Myocyte (in vitro differentiated cells): ENCODE data around the gene ALDH8A1. TPM values are rescaled to one million over a fixed set of nuclear protein-coding genes. Genes with fewer than 3 reads are reported as not detected.

Source experiments
- DNase-seq: peaks from one replicate; pipeline ENCODE4 v3.0.0-alpha.2; 2012; ENCODE audit warnings: low read depth
- polyA plus RNA-seq: library from polyadenylated mRNA; unstranded; fragments of >200 nt; gene quantifications from one replicate; pipeline ENCODE4 v1.2.1, GENCODE V29; 2012; ENCODE audit warnings: missing spikeins
- total RNA-seq: library from RNA; depleted of rRNA; stranded (reverse); fragments of >200 nt; gene quantifications from 2 replicates; pipeline ENCODE4 v1.2.3, GENCODE V29; 2014

The ALDH8A1 gene, protein sequence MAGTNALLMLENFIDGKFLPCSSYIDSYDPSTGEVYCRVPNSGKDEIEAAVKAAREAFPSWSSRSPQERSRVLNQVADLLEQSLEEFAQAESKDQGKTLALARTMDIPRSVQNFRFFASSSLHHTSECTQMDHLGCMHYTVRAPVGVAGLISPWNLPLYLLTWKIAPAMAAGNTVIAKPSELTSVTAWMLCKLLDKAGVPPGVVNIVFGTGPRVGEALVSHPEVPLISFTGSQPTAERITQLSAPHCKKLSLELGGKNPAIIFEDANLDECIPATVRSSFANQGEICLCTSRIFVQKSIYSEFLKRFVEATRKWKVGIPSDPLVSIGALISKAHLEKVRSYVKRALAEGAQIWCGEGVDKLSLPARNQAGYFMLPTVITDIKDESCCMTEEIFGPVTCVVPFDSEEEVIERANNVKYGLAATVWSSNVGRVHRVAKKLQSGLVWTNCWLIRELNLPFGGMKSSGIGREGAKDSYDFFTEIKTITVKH
- 2.1 TPM in 1 of 2 replicates, not detected in the other for total RNA-seq
- 0.38 TPM for polyA plus RNA-seq

DNA sequence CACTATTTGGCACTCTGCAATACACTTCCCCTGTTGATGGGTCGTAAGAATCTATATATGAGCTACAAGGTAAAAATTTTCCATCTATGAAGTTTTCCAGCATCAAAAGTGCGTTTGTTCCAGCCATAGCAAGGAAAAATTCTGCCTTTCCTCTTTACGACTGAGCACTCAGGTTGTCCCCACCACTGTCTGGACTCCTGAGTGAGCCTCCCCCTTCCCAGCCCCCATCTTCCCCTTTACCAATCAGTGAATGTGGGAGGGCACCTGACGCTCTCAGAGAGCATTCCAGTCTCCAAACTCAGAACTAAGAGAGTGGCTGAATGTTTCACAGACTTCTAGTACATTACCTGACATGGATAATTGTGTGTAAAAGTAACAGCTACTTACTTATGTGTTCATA, at the start of gene ALDH8A1:
Gene ALDH8A1, minus strand, starts transcription at position 175 of the 400 bp plus-strand sequence. Its CDS starts 48 bp downstream, at position 127.
- DNase-seq: no peak

DNA sequence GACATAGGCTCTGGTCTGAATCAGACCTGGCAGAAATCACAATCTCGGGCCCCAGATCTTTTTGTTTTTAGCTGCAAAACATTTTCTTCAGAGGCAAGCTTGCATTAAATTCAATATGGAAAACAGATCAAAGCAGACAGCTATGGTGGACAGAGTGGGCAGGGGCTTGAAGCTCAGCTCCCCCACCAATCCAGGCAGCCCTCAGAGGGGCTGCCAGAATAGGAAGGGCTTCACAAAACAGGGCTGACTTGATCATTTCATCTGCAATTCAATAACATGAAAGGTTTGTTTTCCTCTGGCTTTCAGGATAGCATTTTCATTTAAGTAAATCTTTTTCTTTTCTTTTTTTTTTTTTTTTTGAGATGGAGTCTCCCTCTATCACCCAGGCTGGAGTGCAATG, 49.2 kb upstream of the ALDH8A1 start:
- DNase-seq: no peak

DNA sequence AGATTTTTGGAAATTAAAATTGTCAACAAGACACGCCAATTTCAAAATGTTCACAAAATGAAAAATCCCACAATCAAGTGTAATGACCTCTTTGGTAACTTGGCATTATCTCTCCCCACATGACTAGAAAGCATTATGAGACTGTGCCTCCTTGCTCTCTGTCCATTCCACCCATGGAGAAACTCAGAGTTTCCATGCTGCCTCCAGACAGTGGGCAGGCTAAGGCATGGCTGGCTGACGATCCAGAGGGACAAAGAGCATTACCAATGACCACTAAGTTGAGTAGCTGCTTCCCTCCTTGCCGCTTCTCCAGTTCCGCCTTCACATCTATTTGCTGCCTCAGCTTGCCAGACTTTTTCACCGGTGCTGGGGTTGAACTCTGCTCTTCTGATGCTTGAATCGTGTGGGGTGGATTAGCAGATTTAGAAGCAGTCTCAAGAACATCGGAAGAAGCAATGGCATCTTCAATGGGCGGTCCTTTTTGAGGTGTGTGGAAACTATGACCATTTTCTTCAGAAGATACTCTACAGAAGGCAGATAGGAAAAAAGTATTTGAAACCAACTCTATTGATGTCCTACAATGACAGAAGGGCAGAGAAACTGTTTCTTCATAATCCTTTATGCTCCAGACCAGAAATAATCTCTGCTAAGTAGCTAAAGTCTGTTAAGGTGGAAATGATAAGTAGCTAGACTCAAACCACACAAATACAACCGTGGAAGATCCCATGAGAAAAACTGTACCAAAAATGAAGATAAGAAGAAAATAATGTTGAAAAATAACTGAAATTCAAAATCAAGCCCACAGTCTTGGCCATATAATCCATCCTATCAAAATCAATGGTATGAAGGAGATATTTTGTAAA, 47.5 kb upstream of the ALDH8A1 start:
- no peak for DNase-seq

DNA sequence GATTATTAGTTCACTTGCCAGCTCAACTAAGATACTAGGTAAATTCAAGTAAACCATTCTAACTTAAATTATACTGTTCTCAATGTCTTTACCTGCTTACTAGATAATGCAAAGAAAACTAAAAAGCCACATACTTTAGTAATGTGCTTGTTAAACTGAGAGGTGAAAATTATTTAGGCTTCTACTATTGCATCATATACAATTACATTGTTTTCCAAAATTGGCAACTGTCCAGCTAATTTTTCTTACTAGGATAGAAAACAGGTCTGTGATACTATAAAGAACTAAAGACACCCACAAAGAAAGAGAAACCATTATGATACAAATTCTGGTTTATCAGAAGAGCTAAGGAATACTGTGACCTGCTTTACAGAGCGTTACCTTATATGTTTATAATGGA, 45.6 kb upstream of the ALDH8A1 start:
- no peak for DNase-seq

DNA sequence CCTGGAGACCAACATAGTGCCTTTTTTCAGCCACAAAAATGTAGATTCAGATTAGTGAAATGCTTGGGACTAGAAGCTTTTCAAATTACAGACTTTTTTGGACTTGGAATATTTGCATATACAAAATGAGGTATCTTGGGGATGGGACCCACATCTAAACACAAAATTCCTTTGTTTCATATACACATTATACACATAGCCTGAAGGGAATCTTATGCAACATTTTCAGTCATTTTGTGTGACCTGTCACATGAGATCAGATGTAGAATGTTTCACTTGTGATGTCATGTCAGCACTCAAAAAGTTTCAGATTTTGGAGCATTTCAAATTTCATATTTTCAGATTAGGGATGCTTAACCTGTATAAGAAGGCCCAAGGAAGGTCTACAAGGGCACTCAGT, 44.5 kb upstream of the ALDH8A1 start:
- no peak for DNase-seq

DNA sequence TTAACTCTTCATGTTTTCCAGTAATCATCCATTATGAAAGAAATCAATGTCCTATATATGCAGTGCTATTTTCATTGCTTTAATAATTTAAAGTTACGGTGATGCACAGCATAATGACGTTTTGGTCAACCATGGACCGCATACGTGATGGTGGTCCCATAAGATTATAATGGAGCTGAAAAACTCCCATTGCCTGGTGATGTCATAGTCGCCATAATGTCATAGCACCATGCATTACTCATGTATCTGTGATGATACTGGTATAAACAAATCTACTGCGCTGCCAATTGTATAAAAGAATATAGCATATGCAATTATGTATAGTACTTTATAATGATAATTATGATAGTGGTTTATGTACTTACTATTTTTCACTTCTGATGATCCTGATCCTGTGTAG, 42.3 kb upstream of the ALDH8A1 start:
- no peak for DNase-seq

DNA sequence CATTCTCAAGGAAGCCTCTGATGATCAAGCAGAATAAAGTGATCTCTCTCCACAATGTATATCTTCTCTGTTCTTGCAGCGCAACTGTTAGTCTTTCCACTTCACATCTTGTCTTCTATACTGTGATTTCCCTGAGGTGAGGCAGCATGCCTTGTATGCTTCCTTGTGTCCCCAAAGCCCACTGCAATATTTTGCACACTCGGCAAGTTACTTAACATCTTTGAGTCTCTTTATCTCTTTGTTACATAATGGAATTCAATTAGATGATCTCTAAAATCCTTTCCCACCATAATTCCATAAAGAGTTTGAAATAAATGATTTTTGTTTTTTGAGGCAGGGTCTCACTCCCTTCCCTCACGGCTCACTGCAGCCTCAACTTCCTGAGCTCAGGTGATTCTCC, 40.4 kb upstream of the ALDH8A1 start:
- no peak for DNase-seq

DNA sequence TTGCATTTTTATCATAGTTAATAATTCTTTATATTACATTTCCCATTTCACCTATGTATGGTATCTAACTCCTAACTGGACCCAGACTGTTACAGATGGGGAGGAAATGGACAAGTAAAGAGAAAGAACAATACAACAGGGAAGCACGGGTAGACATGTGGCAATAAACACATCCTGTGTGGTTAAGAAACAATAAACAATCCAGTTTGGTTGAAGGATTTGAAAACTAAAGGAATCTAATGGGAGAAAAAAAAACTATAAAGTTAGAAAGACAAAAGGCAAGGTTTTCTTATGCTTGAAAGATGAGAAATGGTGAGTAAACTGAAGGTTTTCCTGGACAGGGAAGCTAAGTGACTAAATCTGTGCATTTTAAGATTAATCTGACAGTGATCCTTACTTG, 34.9 kb upstream of the ALDH8A1 start:
- no peak for DNase-seq

DNA sequence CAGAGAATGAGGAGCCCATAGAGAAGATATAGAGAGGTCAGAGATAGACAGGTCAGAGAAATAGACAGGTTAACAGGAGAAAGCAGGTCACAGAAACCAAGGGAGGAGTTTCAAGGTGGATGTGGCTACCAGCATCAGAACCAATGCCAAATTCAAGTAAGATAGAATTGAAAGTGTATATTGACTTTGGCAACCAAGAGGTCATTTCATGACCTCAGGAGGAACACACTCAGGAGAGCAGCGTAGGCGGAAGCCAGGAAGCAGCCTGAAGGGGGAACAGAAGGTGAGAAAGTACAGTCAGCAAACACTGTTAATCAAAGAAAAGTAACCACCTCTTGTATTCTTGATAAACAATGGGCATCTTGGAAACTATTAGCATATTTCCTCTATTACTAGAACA, 33.9 kb upstream of the ALDH8A1 start:
- DNase-seq: no peak

DNA sequence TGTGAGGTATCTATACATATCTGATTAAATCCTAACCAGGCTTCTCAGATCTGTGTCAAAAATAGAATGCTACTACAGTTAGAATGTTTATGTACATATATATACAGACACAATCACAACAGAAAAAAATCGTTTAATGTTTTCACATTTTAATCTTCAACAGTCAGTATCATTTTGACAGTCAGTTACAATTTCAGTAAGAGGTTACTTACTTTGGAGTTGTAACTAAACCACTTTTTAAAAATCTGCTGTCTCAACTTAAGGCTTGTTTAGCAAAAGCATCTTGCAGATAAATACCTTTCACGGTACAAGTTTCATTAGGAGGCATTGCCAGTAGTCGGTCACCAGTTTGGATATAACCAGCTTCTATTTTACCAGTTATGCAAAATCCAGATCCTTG, 32.3 kb upstream of the ALDH8A1 start:
- DNase-seq: no peak

DNA sequence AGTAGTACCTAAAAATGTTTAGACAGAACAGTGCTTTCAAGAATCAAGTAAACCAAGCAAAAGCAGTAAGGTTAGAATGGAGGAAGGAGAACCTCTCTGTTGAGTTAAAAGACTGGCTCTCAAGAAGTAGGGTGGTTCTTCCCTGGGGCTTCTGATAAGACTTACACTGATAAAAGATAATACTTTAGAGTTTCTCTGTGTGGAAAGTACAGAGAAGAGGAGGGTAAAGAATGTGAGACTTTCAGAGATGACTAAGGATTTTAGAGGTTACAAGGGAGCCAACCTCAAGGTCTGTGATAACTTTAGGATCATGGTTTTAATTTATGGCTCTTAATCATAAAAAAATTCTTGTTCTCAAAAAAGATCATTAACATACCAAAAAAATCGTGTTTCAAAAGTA, 30.9 kb upstream of the ALDH8A1 start:
- no peak for DNase-seq

DNA sequence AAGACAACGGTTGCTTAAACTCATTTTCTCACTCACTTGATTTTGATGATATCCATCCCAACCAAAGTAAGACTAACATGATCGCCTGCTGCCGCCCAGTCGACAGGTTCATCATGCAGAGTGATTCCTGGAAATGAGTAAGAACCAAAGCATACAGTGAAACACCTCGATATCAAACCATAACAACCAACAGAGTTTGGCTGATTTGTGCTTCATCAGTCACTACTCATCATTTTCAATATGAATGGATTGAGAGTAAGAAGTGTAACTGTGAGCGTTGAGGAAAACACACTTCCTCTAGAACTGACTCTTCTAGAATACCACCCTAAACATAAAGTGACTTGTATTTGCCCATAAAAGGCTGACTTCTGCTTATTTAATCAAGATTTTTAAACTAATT, 29.2 kb upstream of the ALDH8A1 start:
- no peak for DNase-seq

DNA sequence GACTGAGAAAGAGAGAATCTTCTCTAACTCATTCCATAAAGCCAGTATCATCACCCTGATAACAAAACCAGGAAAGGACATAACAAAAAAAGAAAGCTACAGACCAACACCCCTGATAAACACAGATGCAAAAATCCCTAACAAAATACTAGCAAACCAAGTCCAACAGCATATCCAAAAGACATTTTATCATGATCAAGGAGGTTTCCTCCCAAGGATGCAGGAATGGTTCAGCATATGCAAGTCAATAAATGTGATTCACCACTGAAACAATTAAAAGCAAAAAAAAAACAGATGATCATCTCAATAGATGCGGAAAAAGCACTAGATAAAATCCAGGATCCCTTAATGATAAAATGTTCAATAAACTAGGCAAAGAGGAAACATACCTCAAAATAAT, 24.5 kb upstream of the ALDH8A1 start:
- DNase-seq: no peak

DNA sequence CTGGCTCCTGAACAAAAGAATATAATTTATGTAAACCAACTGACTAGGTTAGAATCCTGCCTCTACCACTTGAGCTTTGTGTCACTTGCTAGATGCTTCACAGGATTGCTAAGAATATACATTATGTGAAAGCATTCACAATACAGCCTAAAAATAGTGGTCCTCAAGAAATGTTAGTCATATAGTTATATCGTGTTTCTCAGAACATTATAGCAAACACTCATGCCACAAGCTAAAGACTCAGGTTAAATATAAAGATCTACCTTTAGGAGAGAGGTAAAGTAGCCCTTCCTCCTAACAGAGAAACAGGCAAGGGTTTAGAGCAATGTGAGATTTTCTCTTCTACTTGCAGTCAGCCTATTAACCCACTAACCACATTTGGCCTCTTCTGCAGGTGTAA, 17.8 kb upstream of the ALDH8A1 start:
- no peak for DNase-seq

DNA sequence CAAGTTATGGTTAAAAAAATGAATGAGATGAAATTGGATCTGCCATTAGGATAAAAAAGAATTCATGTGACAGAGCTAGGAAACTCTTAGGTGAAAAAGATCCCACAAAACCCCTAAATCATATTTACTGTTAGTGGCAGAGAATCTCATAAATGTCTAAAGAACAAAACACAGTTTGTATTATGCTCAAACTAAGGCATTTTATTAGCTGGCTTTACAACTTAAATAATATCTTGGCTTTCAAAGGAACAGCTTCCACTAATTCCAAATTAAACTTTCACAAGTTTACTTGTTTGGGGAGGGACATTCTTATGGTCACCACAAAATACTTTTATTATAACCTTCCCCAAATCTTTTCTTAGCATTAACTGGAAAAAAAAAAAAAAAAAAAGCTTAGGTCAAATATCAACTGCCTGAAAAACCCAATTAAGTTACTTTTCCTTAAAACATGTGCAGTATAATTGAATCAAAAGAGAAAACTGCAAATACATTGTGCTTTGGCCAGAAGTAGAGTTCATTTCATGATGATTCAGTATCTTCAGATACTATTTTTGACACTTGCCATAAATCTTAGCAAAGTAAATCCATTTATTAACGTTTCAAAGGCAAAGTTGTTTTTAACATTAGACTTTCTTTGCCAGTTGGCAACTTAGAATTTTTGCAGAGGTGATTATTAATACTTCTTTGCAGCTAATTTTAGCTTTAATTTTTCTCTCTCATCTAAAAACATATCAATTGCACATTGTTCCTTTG, 14.7 kb upstream of the ALDH8A1 start:
- DNase-seq: no peak

DNA sequence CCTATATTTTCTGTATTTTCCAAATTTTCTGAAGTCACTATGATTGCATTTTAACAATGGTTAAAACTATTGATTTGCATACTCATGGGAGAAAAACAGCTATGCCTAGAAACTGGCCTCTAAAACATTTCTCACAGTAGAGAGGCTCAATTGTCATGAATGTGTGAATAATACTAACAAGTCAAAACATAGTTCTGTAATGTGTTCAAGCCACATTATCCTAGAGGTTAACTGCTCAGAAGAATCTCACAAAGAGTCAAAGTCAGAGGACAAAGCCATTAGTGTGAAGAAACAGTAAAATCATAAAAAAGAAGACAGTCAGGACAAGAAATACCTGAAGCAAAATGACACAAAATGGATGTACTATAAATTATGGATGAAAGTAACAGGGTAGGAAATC, 12.5 kb upstream of the ALDH8A1 start:
- DNase-seq: no peak

DNA sequence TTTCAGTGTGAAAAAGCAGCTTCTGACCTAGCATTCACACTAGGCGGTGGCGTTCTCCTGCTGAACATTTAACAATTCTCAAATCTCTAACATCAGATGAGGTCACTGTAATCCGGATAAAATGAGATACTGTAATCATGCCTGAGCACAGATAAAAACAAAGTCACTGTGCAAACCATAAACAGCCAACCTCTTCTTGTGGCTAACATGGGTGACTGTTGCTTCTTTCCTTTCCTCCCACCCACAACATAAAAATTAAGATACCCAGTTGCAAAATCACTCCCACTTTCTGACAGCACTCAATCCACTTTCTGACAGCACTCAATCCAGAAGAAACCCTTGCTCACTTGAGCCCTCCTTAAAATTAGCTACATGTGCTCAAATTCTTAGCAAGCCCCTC, 11.5 kb upstream of the ALDH8A1 start:
- DNase-seq: no peak

DNA sequence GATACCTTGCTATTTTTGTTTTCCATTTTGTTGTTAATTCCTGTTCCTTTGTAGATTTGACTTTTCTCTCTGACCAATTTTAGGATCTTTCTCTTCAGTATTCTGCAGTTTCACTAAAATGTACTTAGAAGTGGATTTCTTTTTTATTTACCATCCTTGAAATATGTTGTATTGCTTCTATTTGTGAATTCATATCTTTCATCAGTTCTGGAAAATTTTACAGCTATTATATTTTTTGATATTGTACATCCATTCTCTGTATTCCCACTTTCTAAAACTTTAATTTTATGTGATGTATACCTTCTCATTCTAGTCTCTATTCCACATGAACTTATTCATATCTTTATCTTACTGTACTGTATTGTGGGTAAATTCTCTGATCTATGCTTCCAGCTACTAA, 9.7 kb upstream of the ALDH8A1 start:
- DNase-seq: no peak

DNA sequence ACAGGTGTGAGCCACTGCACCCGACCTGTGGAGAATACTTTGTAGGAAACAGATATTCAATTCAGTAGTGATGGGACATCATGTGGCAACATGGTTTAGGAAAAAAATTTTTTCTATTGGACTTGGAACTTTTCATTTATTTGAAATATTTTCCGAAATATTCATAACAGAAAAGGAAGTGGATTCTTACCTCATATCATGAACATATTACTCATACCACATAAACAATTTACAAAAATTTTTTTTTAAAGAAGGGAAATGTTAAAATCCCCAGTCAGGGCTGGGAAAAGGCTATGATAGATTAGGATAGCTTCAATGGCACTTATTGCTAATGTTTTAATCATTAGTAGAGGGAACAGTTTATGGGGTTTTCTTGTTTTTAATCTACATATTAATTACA, 6.8 kb upstream of the ALDH8A1 start:
- no peak for DNase-seq

DNA sequence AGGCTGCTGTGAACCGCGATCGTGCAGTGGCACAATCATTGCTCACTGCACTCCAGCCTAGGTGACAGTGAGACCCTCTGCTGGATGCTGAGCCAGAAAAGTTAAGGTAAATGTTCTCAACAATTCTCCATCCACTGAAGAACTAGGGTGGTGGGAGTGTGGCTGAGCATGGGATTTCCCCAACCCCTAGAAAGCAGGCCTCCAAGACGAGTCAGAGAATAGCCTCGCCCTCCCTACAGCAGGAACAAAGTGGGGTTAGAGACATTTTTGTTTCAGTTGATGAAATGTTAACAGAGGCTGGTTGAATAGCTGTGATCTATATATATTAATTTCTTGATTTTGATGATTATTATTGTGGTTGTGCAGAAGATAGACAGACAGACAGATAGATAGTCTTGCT, 6.1 kb upstream of the ALDH8A1 start:
- DNase-seq: no peak

DNA sequence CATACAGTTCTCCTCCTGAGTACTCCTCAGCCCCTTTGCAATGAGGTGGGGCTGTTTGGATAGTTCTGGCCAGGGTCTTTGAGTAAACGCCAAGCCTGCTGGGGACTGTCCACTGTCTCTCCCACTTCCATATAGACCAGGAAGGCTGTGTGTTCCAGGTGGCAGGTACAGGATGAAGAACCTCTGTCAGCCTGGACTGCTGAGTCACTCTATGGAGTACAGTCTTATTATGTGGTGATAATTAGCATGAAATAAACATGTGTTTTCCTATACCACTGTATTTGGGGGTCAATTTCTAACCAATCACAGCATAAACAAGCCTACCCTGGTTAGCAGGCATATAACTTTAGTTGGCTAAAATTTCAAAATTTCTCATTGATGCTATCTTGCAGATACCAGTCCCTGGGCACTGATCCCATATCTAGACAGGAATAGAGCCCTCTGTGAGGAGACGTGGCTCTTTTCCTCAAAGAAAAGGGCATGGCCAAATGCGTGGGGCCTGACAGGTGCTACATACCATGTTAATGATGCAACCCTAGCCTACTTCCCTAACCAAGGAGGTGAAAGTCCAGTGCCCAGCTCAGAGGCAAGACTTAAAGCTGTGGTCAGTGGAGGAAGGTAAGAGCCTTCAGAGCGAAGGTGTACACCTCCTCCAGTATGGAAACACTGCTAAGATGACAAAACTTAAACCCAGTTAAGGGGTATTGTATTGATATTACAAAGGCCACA, 4.5 kb upstream of the ALDH8A1 start:
- DNase-seq: peak; percentile 33
